G401 (cell line): Measurements from ENCODE around the gene PRPF39. TPM values are rescaled to one million over a fixed set of nuclear protein-coding genes. Genes with fewer than 3 reads are reported as not detected.

Experiments used
- DNase-seq: peaks from one replicate; pipeline ENCODE4 v3.0.0-alpha.2; 2015; ENCODE audit warnings: low spot score
- in situ Hi-C: cut with HindIII; loops from 2 replicates; pipeline ENCODE4 v1.10.0; 2016; ENCODE audit warnings: low sequenced_read_pairs, mixed read lengths
- total RNA-seq: library from RNA; depleted of rRNA; stranded (reverse); fragments of >200 nt; shearing (Covaris generic); gene quantifications from 2 replicates; pipeline ENCODE4 v1.2.3, GENCODE V29; 2014; rRNA removed

PRPF39 gene
- 27.1 and 28.3 TPM in 2 replicates for total RNA-seq

- DNase-seq, result peak; percentile 92
- in situ Hi-C loops, result no loop called here
Observed at GRCh38 chr14:45083976-45084722, at the start of gene PRPF39. Gene PRPF39, plus strand, starts transcription at chr14:45084116. Its CDS starts 11,124 bp downstream, at chr14:45095240.

- no peak for DNase-seq
- in situ Hi-C loops, result no loop called here
Observed at GRCh38 chr14:45034730-45035129, 49.2 kb upstream of the PRPF39 start.

- no peak for DNase-seq
- in situ Hi-C loops, result no loop called here
Observed at GRCh38 chr14:45038256-45038655, 45.7 kb upstream of the PRPF39 start.

DNA sequence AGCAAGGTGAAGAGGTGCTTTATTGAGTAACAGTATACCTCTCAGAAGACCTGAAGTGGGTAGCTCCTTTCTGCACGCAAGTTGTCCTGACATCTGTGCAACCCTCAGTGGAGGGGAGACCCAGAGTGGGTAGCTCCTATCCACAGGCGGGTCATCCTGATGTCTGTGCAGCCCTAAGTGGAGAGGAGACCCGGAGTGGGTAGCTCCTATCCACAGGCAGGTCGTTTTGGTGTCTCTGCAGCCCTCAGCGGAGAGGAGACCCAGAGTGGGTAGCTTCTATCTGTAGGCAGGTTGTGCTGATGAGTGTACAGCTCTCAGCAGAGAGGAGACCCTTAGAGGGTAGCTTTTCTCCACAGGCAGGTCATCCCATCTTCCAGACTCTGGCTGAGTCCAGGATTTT is 45.1 kb upstream of the PRPF39 start:
- in situ Hi-C loops, result no loop called here
- no peak for DNase-seq

GRCh38 chr14:45039390-45039789 is 44.5 kb upstream of the PRPF39 start:
- no peak for DNase-seq
- in situ Hi-C loops, result no loop called here

- in situ Hi-C loops, result no loop called here
- no peak for DNase-seq
Observed at GRCh38 chr14:45041641-45042040, 42.3 kb upstream of the PRPF39 start.

GRCh38 chr14:45044638-45045037 is 39.3 kb upstream of the PRPF39 start:
- no peak for DNase-seq
- in situ Hi-C loops, result no loop called here

DNA sequence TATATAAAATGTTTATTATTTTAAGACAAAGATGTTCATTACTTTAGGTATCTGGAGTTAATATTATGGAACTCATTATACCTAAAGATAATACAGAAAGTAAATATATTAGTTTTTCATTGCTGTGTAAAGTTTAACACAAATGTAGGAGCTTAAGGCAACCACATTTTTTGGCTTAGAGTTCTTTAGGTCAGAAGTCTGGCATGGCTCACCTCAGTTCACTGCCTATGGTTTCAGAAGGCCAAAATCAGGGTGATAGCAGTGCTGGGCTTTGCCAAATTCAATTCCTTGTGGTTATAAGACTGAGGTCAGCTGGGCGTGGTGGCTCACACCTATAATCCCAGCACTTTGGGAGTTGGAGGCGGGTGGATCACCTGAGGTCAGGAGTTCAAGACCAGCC is 35.5 kb upstream of the PRPF39 start:
- in situ Hi-C loops, result no loop called here
- DNase-seq, result no peak

- DNase-seq, result no peak
- in situ Hi-C loops, result no loop called here
Observed at GRCh38 chr14:45051180-45051579, 32.7 kb upstream of the PRPF39 start.

DNA sequence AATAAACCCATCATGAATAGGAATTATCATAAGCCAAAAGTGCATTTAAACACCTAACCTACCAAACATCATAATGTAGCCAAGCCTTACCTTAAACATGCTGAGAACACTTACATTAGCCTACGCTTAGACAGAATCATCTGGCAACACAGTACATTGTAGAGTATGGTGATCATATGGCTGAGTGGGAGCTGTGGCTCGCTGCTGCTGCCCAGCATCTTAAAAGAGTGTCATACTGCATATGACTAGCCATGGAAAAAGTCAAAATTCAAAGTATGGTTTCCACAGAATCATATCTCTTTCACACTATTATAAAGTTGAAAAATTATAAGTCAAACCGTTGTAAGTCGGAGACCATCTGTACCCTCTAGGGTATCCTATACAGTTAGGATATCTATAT is 32.0 kb upstream of the PRPF39 start:
- in situ Hi-C loops, result no loop called here
- DNase-seq, result no peak

GRCh38 chr14:45057349-45057748 is 26.6 kb upstream of the PRPF39 start:
- no peak for DNase-seq
- in situ Hi-C loops, result no loop called here

GRCh38 chr14:45057881-45058364 is 26.0 kb upstream of the PRPF39 start:
- DNase-seq, result no peak
- in situ Hi-C loops, result no loop called here

DNA sequence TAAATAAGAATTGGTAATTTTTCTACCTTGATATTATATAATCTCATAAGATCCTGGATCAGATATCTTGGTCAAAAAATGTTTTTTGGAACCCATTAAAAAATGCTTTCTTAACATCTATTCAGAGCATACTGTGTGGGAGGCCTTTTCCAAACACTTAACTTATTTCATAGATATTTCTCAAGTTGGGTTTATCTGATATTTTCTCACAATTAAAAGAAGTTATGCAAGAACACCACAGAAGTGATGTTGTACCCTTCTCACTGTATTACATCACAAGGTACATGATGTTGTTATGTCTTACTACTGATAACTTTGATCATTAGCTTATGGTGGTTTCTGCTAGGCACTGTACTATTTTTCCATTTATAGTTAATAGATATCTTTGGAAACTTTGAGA is 23.4 kb upstream of the PRPF39 start:
- DNase-seq, result no peak
- in situ Hi-C loops, result no loop called here

DNA sequence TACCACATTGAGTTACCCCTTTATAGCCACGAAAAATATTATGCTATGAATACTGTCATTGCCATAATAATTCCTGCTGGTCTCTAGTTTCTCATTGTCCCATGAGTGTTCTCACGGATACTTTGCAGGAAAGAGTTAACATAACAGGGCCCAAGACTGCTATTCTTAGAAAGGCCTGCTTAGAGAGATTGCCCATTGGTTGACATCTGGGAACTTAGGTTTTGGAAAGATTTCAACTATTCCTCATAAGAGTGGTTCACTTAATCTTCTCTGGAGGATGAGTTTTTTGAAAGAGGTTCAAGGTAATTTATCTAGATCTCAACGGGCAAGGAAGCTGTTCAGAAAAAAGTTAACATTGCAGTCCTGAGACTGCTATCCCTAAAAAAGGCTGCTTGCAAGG is 18.4 kb upstream of the PRPF39 start:
- no peak for DNase-seq
- in situ Hi-C loops, result no loop called here

DNA sequence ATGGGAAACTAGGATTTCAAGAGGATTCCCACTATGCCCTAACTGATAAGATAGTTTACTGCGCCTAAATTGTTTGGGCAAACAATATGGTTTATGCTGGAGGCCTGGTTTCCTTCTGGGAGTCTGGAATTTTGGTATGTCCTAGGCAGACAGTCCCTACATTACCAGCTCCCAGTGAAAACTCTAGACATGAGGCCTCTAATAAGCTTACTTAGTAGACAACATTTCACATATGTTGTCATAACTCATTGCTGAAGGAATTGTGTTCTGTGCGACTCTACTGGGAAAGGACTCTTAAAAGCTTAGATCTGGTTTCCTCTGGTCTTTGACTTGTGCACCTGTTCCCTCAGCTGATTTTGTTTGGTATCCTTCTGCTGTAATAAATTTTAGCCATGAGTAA is 18.0 kb upstream of the PRPF39 start:
- no peak for DNase-seq
- in situ Hi-C loops, result no loop called here

- DNase-seq, result no peak
- in situ Hi-C loops, result no loop called here
Observed at GRCh38 chr14:45066667-45067066, 17.2 kb upstream of the PRPF39 start.

DNA sequence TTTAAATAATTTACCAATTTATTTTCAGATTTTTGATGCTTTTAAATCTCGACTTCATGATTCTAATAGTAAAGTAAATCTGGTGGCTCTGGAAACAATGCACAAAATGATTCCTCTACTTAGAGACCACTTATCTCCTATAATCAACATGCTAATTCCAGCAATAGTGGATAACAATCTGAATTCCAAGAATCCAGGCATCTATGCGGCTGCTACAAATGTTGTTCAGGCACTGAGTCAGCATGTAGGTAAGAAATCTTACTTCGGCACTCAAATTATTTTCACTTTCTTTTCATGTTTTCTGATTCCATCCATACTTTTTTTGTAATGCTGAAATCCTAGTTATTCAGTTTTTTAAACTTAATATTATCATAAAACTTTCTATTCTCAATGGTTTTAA is 15.5 kb upstream of the PRPF39 start:
- in situ Hi-C loops, result no loop called here
- DNase-seq, result no peak

DNA sequence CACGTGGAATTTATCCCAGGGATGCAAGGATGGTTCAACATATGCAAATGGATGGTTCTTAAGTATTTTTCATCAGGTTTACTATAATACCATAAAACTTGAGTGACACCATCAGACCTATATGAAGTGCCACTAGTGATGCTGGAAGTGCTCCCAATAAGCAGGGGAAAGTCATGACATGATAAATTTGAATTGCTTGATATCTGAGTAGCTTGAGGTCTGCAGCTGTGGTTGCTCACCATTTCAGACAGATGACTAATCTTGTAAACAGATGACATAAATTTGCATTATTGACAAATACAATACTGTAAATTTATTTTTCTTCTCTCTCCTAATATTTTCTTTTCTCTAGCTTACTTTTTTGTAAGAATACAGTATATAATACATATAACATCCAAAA is 13.7 kb upstream of the PRPF39 start:
- DNase-seq, result no peak
- in situ Hi-C loops, result no loop called here

DNA sequence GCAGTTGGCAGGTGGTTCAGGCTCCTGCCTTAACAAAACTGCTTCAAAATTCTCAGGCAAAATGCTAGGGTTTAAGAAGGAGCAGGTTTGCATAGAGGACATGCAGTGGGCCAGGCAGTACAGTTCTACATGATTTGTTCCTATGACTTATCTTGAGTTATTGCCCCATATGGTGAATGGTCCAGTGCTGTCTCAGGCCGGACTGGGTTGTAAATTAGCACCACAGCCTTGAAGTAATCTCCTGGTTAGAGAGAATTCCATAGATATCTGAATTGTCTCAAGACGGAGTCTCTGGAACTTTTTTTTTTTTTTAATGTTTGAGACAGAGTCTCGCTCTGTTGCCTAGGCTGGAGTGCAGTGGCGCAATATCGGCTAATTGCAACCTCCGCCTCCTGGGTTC is 11.8 kb upstream of the PRPF39 start:
- DNase-seq, result no peak
- in situ Hi-C loops, result no loop called here

DNA sequence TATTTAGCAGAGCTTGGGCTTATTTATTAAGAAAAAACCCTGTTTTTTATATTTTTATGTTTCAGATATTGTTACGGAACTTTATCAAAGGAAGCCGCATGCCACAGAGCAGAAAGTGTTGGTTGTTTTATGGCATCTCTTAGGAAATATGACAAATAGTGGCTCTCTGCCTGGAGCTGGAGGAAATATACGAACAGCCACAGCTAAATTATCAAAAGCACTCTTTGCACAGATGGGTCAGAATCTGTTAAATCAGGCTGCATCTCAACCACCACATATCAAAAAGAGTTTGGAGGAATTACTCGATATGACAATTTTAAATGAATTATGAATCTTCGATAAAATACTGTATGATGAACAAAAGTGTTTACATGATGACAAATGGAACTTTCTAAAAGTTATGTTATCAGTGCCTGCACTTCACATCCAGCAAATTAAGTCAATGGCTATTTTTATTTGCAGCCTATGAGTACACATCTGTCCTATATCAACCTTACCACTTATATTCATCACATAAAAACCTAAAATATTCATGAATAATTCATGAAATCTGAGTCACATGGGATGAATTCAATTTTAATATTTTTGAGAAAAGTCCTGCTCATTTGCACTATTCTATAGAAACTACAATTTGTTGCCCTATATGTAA is 10.6 kb upstream of the PRPF39 start:
- no peak for DNase-seq
- in situ Hi-C loops, result no loop called here

DNA sequence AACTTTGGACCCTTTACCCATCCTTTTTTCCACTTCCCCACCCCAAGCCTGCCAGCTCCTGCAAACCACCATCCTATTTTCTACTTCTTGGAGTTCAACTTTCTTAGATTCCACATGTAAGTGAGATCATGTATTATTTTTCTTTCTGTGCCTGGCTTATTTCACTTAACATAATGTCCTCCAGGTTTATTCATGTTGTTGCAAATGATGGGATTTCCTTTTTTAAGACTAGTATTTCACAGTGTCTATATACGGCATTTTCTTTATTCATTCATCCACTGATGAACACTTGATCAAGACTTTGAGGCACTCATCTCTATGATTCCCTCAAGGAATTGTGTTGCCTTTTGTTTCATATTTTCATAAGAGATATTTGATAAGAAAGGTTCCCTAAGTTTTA is 5.6 kb upstream of the PRPF39 start:
- in situ Hi-C loops, result no loop called here
- no peak for DNase-seq
